Retinal pigment epithelial cell (primary cell): ENCODE data around the gene STK38L.

Experiments used
- DNase-seq: peaks from one replicate; pipeline ENCODE4 v3.0.0-alpha.2; 2010; ENCODE audit warnings: low read depth
- H3K4me3 ChIP-seq: 2 replicates; pipeline ENCODE4 v1.5.1; 2011; ENCODE audit warnings: mild to moderate bottlenecking, low read length, control low read depth, moderate library complexity
- CTCF ChIP-seq: conservative IDR thresholded peaks from 2 replicates; pipeline ENCODE4 v1.5.1; 2011; ENCODE audit warnings: low read depth, low read length, control low read depth, inconsistent platforms

Gene STK38L

GRCh38 chr12:27243804-27244688, at the start of gene STK38L:
Gene STK38L (plus strand): TSS chr12:27244286. CDS start chr12:27297721, 53,435 bp downstream.
- DNase-seq: peak; percentile 74
- peak; percentile 23 for TF ChIP-seq CTCF
- peak within 1 kb of the TSS; percentile 96 for H3K4me3 ChIP-seq

DNA sequence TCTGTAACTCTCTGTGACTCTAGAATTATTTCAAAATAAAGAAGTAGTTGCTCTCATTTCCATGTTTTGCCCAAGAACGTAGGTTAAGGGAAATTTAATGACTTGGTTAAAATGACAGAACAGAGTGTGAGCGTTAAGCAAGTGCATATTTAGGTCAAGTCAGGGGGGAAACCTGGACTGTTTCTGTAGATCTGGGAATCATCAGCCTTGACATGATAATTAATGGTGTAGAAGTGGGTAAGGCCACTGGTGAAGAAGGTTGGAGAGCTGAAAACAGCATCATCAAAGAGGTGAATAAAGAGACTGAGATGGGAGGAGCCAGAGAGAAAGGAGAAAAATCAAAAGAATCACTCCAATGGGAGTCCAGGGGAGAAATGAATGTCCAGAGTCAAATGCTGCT, 49.4 kb upstream of the STK38L start:
- DNase-seq: no peak
- TF ChIP-seq CTCF: no peak
- H3K4me3 ChIP-seq: no peak overlapping the region

DNA sequence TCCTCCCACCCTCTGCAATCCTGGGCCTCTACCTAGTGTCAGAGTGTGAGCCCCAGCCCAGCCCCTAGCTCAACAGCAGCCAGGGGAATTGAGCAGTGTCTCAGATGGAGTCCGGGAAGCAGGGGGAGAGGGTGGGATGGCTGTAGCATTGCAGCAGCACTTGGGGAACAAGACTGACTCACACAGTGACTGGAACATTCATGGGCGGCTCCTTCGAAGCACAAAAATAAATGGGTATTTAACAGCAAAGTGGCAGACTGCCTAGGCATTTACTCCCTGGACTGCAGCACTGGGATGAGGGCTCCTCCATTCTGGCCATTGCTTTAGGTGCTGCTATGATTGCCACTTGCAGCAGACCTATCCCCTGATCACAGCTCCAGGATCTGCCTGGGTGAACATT, 46.0 kb upstream of the STK38L start:
- no peak for TF ChIP-seq CTCF
- DNase-seq: no peak

DNA sequence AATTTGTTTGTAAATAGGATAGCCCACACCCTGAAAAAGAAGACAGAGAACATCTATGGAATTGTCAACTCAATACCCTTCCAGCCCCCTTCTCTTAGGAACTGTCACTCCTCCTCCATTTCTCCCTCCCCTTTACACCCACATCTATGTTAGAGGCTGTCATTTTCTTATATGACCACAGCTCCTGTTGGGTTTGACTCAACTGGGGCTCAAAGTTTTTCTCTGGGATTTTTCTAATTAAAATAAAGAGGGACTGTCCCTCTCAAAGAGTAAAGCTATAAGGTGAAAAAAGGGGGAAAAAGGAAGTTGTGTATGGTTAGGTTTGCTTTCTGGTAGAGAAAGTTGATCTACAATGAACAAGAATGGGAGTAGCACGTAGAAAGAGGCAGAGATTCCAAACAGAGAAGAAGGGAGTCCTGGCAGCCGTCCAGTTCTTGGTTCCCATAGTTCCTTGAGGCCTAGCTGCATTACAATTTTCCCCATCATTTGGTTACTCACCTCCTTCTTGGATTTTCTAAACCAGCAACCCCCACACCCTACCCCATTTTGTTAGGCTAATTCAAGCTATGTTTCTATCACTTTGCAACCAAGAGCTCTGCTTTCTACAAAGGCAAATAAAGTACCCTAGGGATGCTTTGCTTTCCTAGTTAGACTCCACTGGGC, 44.3 kb upstream of the STK38L start:
- TF ChIP-seq CTCF: no peak
- no peak for DNase-seq
- H3K4me3 ChIP-seq: no peak overlapping the region

More for the DNA sequence above, 46.0 kb upstream of the STK38L start:
- no peak overlapping the region for H3K4me3 ChIP-seq

- DNase-seq: no peak
- TF ChIP-seq CTCF: no peak
- no peak overlapping the region for H3K4me3 ChIP-seq
Observed at GRCh38 chr12:27201169-27201568, 42.9 kb upstream of the STK38L start.

DNA sequence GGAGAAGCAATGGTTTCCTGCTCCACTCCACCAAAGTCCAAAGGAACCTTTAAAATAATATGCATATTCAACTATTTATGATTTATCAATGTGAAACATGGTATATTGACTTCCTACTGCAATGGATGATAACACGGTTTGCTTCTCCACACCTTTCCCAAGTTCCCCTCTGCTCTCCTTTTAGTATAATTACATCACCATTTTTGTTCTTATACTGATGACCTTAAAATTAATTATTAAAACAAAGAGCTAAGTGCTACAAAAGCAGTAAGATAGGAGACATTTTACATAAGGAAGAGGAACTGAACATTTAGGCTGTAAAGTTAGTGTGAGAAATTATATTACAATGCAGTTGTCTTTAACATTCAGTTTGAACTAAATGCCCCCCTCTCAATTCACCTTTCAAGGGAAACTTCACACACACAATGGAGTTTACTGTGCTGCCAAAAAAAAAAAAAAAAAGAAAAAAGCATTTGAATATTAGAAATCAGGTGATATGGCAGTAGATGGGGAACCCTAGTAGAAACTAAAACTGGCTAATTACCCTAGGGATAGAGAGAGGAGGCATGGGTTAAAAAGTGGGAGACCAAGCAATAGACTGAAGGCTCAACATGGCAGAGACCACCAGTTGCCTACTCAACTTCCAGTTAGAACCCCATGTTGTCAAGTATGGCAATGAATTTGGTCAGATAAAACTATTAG, 37.1 kb upstream of the STK38L start:
- H3K4me3 ChIP-seq: no peak overlapping the region
- no peak for TF ChIP-seq CTCF
- DNase-seq: no peak
